ENCODE results near the gene ENDOG. TPM values are rescaled to one million over a fixed set of nuclear protein-coding genes. Genes with fewer than 3 reads are reported as not detected.

Gene ENDOG
- total and polyA plus RNA-seq, 4 experiments from 2014 or later: 18.5 to 25.9 (median 20.5) TPM

- peaks cover 0 to 2% (median 0%) of the 10 kb centered on the region in 8 donors for H3K9me3 Mint-ChIP-seq
- POLR2A ChIA-PET (ENCODE audit: partially characterized antibody): interaction anchor here (0.9 to 4.0 kb wide), 5 partner anchors 8 to 270 kb away, joined by 3 to 77 read pairs (median 21); partner anchors contain the start of genes SET, SPOUT1 and ZDHHC12
- H3K27me3 Mint-ChIP-seq: no peaks in the 10 kb centered on the region
- CTCF ChIA-PET (ENCODE audit: partially characterized antibody): interaction anchor here (1.5 kb wide), 1 partner anchor 9 kb away, joined by 4 read pairs; the partner anchor contains the start of gene SPOUT1
- Histone ChIP-seq H3K4me3 (ENCODE audit: low read length in 2 of 2) (no peak overlapping the region), H3K27me3 (ENCODE audit: insufficient read depth, low read length) (no peaks in the 10 kb centered on the region), H3K36me3 (ENCODE audit: insufficient read depth, low read length) (peaks cover 22% of the 10 kb centered on the region), H3K9me3 (ENCODE audit: control insufficient read depth in 1 of 2, low read length in 2 of 2) (no peaks in the 10 kb centered on the region), H3K4me1 (ENCODE audit: insufficient read depth, low read length) (peaks cover 19% of the 10 kb centered on the region), H3K27ac (ENCODE audit: low read depth, low read length) (no peak overlapping the region)
- peaks cover 8 to 36% of the 10 kb centered on the region in 2 donors for H3K36me3 Mint-ChIP-seq
- peaks cover 6 to 37% (median 10%) of the 10 kb centered on the region in 4 donors for H3K4me1 Mint-ChIP-seq
- intact Hi-C loops (cut with micrococcal nuclease): no loop called here
- H3K4me3 Mint-ChIP-seq: peak overlapping the region in 6 of 8 donors; percentile 6 to 88 (median 44)
- H3K27ac Mint-ChIP-seq: peak overlapping the region in 2 of 7 donors; percentile 80 to 84
- no peak for DNase-seq
Observed at GRCh38 chr9:128820665-128821583, 2.6 kb downstream of the ENDOG start.

- H3K27ac ChIP-seq (ENCODE audit: low read depth, low read length): no peak overlapping the region
- no peaks in the 10 kb centered on the region for H3K27me3 Mint-ChIP-seq
- no peak overlapping the region for H3K27ac Mint-ChIP-seq
- H3K36me3 Mint-ChIP-seq: peaks cover 8 to 41% of the 10 kb centered on the region in 2 donors
- peaks cover 6 to 37% (median 10%) of the 10 kb centered on the region in 4 donors for H3K4me1 Mint-ChIP-seq
- H3K36me3 ChIP-seq (ENCODE audit: insufficient read depth, low read length): peaks cover 31% of the 10 kb centered on the region
- no peaks in the 10 kb centered on the region for H3K9me3 ChIP-seq (ENCODE audit: control insufficient read depth in 1 of 2, low read length in 2 of 2)
- H3K4me3 Mint-ChIP-seq: peak overlapping the region in 1 of 8 donors; percentile 46
- intact Hi-C loops (cut with micrococcal nuclease): no loop called here
- peaks cover 0 to 2% (median 0%) of the 10 kb centered on the region in 8 donors for H3K9me3 Mint-ChIP-seq
- no peak overlapping the region for H3K4me3 ChIP-seq (ENCODE audit: low read length in 2 of 2)
- DNase-seq: no peak
- peaks cover 19% of the 10 kb centered on the region for H3K4me1 ChIP-seq (ENCODE audit: insufficient read depth, low read length)
- no peaks in the 10 kb centered on the region for H3K27me3 ChIP-seq (ENCODE audit: insufficient read depth, low read length)
- POLR2A ChIA-PET (ENCODE audit: partially characterized antibody): no interaction called here
- CTCF ChIA-PET (ENCODE audit: partially characterized antibody): no interaction called here
Observed at GRCh38 chr9:128821584-128822406, 3.5 kb downstream of the ENDOG start.

- ChIA-PET POLR2A (ENCODE audit: partially characterized antibody) (no interaction called here), CTCF (ENCODE audit: partially characterized antibody) (no interaction called here)
- H3K27ac Mint-ChIP-seq: no peak overlapping the region
- intact Hi-C loops (cut with micrococcal nuclease): no loop called here
- Histone ChIP-seq H3K4me3 (ENCODE audit: low read length in 2 of 2) (no peak overlapping the region), H3K4me1 (ENCODE audit: insufficient read depth, low read length) (peaks cover 18% of the 10 kb centered on the region), H3K27me3 (ENCODE audit: insufficient read depth, low read length) (no peaks in the 10 kb centered on the region), H3K27ac (ENCODE audit: low read depth, low read length) (no peak overlapping the region), H3K9me3 (ENCODE audit: control insufficient read depth in 1 of 2, low read length in 2 of 2) (no peaks in the 10 kb centered on the region), H3K36me3 (ENCODE audit: insufficient read depth, low read length) (peaks cover 38% of the 10 kb centered on the region)
- H3K9me3 Mint-ChIP-seq: no peaks in the 10 kb centered on the region
- peaks cover 8 to 47% of the 10 kb centered on the region in 2 donors for H3K36me3 Mint-ChIP-seq
- DNase-seq: no peak
- no peak overlapping the region for H3K4me3 Mint-ChIP-seq
- H3K4me1 Mint-ChIP-seq: peaks cover 6 to 43% (median 10%) of the 10 kb centered on the region in 4 donors
- H3K27me3 Mint-ChIP-seq: no peaks in the 10 kb centered on the region
Observed at GRCh38 chr9:128822407-128823042, 4.2 kb downstream of the ENDOG start.

- POLR2A ChIA-PET (ENCODE audit: partially characterized antibody): interaction anchor here (1.4 kb wide), 1 partner anchor 11 kb away, joined by 5 read pairs; no protein-coding TSS in a partner anchor
- no peak overlapping the region for H3K27ac Mint-ChIP-seq
- intact Hi-C loops (cut with micrococcal nuclease): no loop called here
- no peaks in the 10 kb centered on the region for H3K27me3 Mint-ChIP-seq
- Histone ChIP-seq H3K4me3 (ENCODE audit: low read length in 2 of 2) (no peak overlapping the region), H3K36me3 (ENCODE audit: insufficient read depth, low read length) (peaks cover 39% of the 10 kb centered on the region), H3K9me3 (ENCODE audit: control insufficient read depth in 1 of 2, low read length in 2 of 2) (no peaks in the 10 kb centered on the region), H3K27ac (ENCODE audit: low read depth, low read length) (no peak overlapping the region), H3K4me1 (ENCODE audit: insufficient read depth, low read length) (peaks cover 23% of the 10 kb centered on the region), H3K27me3 (ENCODE audit: insufficient read depth, low read length) (no peaks in the 10 kb centered on the region)
- no peak for DNase-seq
- H3K4me3 Mint-ChIP-seq: no peak overlapping the region
- CTCF ChIA-PET (ENCODE audit: partially characterized antibody): no interaction called here
- H3K36me3 Mint-ChIP-seq: peaks cover 8 to 43% of the 10 kb centered on the region in 2 donors
- no peaks in the 10 kb centered on the region for H3K9me3 Mint-ChIP-seq
- H3K4me1 Mint-ChIP-seq: peaks cover 7 to 44% (median 10%) of the 10 kb centered on the region in 4 donors
Observed at GRCh38 chr9:128823362-128823902, 5.1 kb downstream of the ENDOG start.

- Histone ChIP-seq H3K27ac (ENCODE audit: low read depth, low read length) (no peak overlapping the region), H3K36me3 (ENCODE audit: insufficient read depth, low read length) (peaks cover 39% of the 10 kb centered on the region), H3K4me1 (ENCODE audit: insufficient read depth, low read length) (peaks cover 28% of the 10 kb centered on the region), H3K9me3 (ENCODE audit: control insufficient read depth in 1 of 2, low read length in 2 of 2) (no peaks in the 10 kb centered on the region), H3K4me3 (ENCODE audit: low read length in 2 of 2) (no peak overlapping the region), H3K27me3 (ENCODE audit: insufficient read depth, low read length) (no peaks in the 10 kb centered on the region)
- Mint-ChIP-seq H3K9me3 (no peaks in the 10 kb centered on the region), H3K27ac (peak overlapping the region in 2 of 7 donors; percentile 24 to 47), H3K36me3 (peaks cover 8 to 45% of the 10 kb centered on the region in 2 donors), H3K4me3 (no peak overlapping the region), H3K27me3 (no peaks in the 10 kb centered on the region), H3K4me1 (peaks cover 10 to 49% (median 14%) of the 10 kb centered on the region in 4 donors)
- ChIA-PET POLR2A (ENCODE audit: partially characterized antibody) (interaction anchor here (1.4 kb wide), 1 partner anchor 11 kb away, joined by 5 read pairs; no protein-coding TSS in a partner anchor), CTCF (ENCODE audit: partially characterized antibody) (no interaction called here)
- no peak for DNase-seq
- intact Hi-C loops (cut with micrococcal nuclease): no loop called here
Observed at GRCh38 chr9:128823903-128824406, 5.7 kb downstream of the ENDOG start.

- Histone ChIP-seq H3K4me3 (ENCODE audit: low read length in 2 of 2) (no peak overlapping the region), H3K27ac (ENCODE audit: low read depth, low read length) (no peak overlapping the region), H3K36me3 (ENCODE audit: insufficient read depth, low read length) (peaks cover 39% of the 10 kb centered on the region), H3K4me1 (ENCODE audit: insufficient read depth, low read length) (peaks cover 23% of the 10 kb centered on the region), H3K9me3 (ENCODE audit: control insufficient read depth in 1 of 2, low read length in 2 of 2) (no peaks in the 10 kb centered on the region), H3K27me3 (ENCODE audit: insufficient read depth, low read length) (no peaks in the 10 kb centered on the region)
- Mint-ChIP-seq H3K9me3 (no peaks in the 10 kb centered on the region), H3K27ac (peak overlapping the region in 1 of 7 donors; percentile 24), H3K27me3 (no peaks in the 10 kb centered on the region), H3K4me3 (no peak overlapping the region), H3K36me3 (peaks cover 11 to 47% of the 10 kb centered on the region in 2 donors), H3K4me1 (peaks cover 7 to 48% (median 14%) of the 10 kb centered on the region in 4 donors)
- CTCF ChIA-PET (ENCODE audit: partially characterized antibody): no interaction called here
- DNase-seq: no peak
- POLR2A ChIA-PET (ENCODE audit: partially characterized antibody): no interaction called here
- intact Hi-C loops (cut with micrococcal nuclease): loop anchor here (5.0 kb wide), 1 partner anchor 38 kb away; the partner anchor contains the start of gene TBC1D13
Observed at GRCh38 chr9:128824911-128825310, 6.6 kb downstream of the ENDOG start.

All from CD4-positive, alpha-beta memory T cell (primary cell).